Smooth muscle cell (in vitro differentiated cells): Measurements from ENCODE around the gene WDR77. TPM values are rescaled to one million over a fixed set of nuclear protein-coding genes. Genes with fewer than 3 reads are reported as not detected.

Source experiments
- DNase-seq: peaks from one replicate; lab custom pipeline; 2025; ENCODE audit not compliant: unreplicated experiment; lab: John Stamatoyannopoulos, UW
- H2AFZ ChIP-seq: fragments of 200-600 bp; sonication (generic); 2 replicates; pipeline ENCODE4 v1.6.0; 2016; ENCODE audit warnings: antibody characterized with exemption, low read depth, mild to moderate bottlenecking
- H3F3A ChIP-seq: fragments of 200-600 bp; sonication (generic); 2 replicates; pipeline ENCODE4 v1.6.0; 2017; ENCODE audit warnings: antibody characterized with exemption, low read depth
- H3K27ac ChIP-seq: fragments of 200-600 bp; sonication (generic); 2 replicates; pipeline ENCODE4 v1.5.1; 2016; ENCODE audit warnings: low read depth, mild to moderate bottlenecking
- H3K27me3 ChIP-seq: fragments of 200-600 bp; sonication (generic); 2 replicates; pipeline ENCODE4 v1.6.1; 2016; ENCODE audit warnings: low read depth, mild to moderate bottlenecking
- H3K36me3 ChIP-seq: fragments of 200-600 bp; sonication (generic); 2 replicates; pipeline ENCODE4 v1.5.1; 2016; ENCODE audit warnings: low read depth
- H3K4me1 ChIP-seq: fragments of 200-600 bp; sonication (generic); 2 replicates; pipeline ENCODE4 v1.5.1; 2016; ENCODE audit warnings: low read depth
- H3K4me2 ChIP-seq: fragments of 200-600 bp; sonication (generic); 2 replicates; pipeline ENCODE4 v1.6.0; 2016; ENCODE audit warnings: mild to moderate bottlenecking
- H3K4me3 ChIP-seq: fragments of 200-600 bp; sonication (generic); 2 replicates; pipeline ENCODE4 v1.5.1; 2016; ENCODE audit warnings: mild to moderate bottlenecking
- H3K79me2 ChIP-seq: fragments of 200-600 bp; sonication (generic); 2 replicates; pipeline ENCODE4 v1.6.0; 2016; ENCODE audit warnings: low read depth, mild to moderate bottlenecking
- H3K9ac ChIP-seq: fragments of 200-600 bp; sonication (generic); 2 replicates; pipeline ENCODE4 v1.6.0; 2016; ENCODE audit warnings: low read depth
- H3K9me3 ChIP-seq: fragments of 200-600 bp; sonication (generic); replicated peaks from 2 replicates; pipeline ENCODE4 v1.5.1; 2016; ENCODE audit warnings: low read depth
- H4K20me1 ChIP-seq: fragments of 200-600 bp; sonication (generic); 2 replicates; pipeline ENCODE4 v1.6.0; 2016; ENCODE audit warnings: low read depth
- CTCF ChIP-seq: fragments of 200-600 bp; sonication (generic); IDR thresholded peaks from 2 replicates; pipeline ENCODE4 v1.5.1; 2017; ENCODE audit warnings: borderline replicate concordance, mild to moderate bottlenecking, antibody characterized with exemption; ENCODE audit not compliant: insufficient read depth, poor library complexity, severe bottlenecking
- WGBS: methylation state at CpG from one replicate; pipeline ENCODE4 v1.1.7; 2016; ENCODE audit warnings: low lambda C conversion rate; 5-methylcytosine and 5-hydroxymethylcytosine counted together
- polyA plus RNA-seq: library from polyadenylated mRNA; unstranded; fragments of >200 nt; fragmentation: Nextera tagmentation; extraction: Ambion mirVana; gene quantifications from 2 replicates; pipeline ENCODE4 v1.2.1, GENCODE V29; 2016
- total RNA-seq: library from RNA; depleted of rRNA; stranded (reverse); fragments of >200 nt; gene quantifications from 2 replicates; pipeline ENCODE4 v1.2.3, GENCODE V29; 2014

WDR77 gene
- total and polyA plus RNA-seq, 2 experiments from 2014 or later: 22.5 to 35.0 TPM

GRCh38 chr1:111439461-111440351, 9.3 kb downstream of the WDR77 start:
- Histone ChIP-seq H3K9me3 (no peaks in the 10 kb centered on the region), H2AFZ (no peak overlapping the region), H3K27ac (no peak overlapping the region), H3K4me1 (no peaks in the 10 kb centered on the region), H3K4me2 (no peak overlapping the region), H3K4me3 (no peak overlapping the region), H3K79me2 (no peaks in the 10 kb centered on the region), H3K27me3 (no peaks in the 10 kb centered on the region), H3K9ac (no peak overlapping the region), H3K36me3 (peaks cover 12% of the 10 kb centered on the region), H4K20me1 (no peaks in the 10 kb centered on the region), H3F3A (no peaks in the 10 kb centered on the region)
- no peak for TF ChIP-seq CTCF
- WGBS: 97% methylated on average over 3 of the region's 3 CpGs
- no peak for DNase-seq

GRCh38 chr1:111436726-111437125, 12.3 kb downstream of the WDR77 start:
- Histone ChIP-seq H3K27ac (no peak overlapping the region), H3K36me3 (peaks cover 12% of the 10 kb centered on the region), H3K9ac (no peak overlapping the region), H4K20me1 (no peaks in the 10 kb centered on the region), H3F3A (no peaks in the 10 kb centered on the region), H3K4me3 (no peak overlapping the region), H3K4me2 (peak overlapping the region; percentile 31), H3K9me3 (no peaks in the 10 kb centered on the region), H2AFZ (no peak overlapping the region), H3K79me2 (no peaks in the 10 kb centered on the region), H3K4me1 (no peaks in the 10 kb centered on the region), H3K27me3 (peaks cover 4% of the 10 kb centered on the region)
- no peak for TF ChIP-seq CTCF
- no peak for DNase-seq
- WGBS: 56% methylated on average over 3 of the region's 3 CpGs

GRCh38 chr1:111424281-111424680, 24.8 kb downstream of the WDR77 start:
- H3K27me3 ChIP-seq: no peaks in the 10 kb centered on the region
- no peak for TF ChIP-seq CTCF
- H3K79me2 ChIP-seq: no peaks in the 10 kb centered on the region
- H3K4me3 ChIP-seq: no peak overlapping the region
- H3K36me3 ChIP-seq: no peaks in the 10 kb centered on the region
- no peaks in the 10 kb centered on the region for H3F3A ChIP-seq
- no peak overlapping the region for H2AFZ ChIP-seq
- WGBS: 97% methylated on average over 3 of the region's 3 CpGs
- H3K4me2 ChIP-seq: no peak overlapping the region
- H4K20me1 ChIP-seq: no peaks in the 10 kb centered on the region
- H3K9ac ChIP-seq: no peak overlapping the region
- DNase-seq: no peak
- no peaks in the 10 kb centered on the region for H3K9me3 ChIP-seq
- no peak overlapping the region for H3K27ac ChIP-seq
- H3K4me1 ChIP-seq: no peaks in the 10 kb centered on the region
